ENCODE measurements around the gene ALG12.

Gene ALG12

GRCh38 chr22:49886346-49887063 is 31.7 kb downstream of the ALG12 start:
- TF ChIP-seq CTCF (IDR thresholded peaks at IDR 0.05; ENCODE audit: low read depth, low read length) = no peak
- no peak overlapping the region for H3K4me3 ChIP-seq (ENCODE audit: low read depth, low read length)

GRCh38 chr22:49885881-49886280 is 32.4 kb downstream of the ALG12 start:
- no peak overlapping the region for H3K4me3 ChIP-seq (ENCODE audit: low read depth, low read length)
- no peak for TF ChIP-seq CTCF (IDR thresholded peaks at IDR 0.05; ENCODE audit: low read depth, low read length)

- no peak for TF ChIP-seq CTCF (IDR thresholded peaks at IDR 0.05; ENCODE audit: low read depth, low read length)
- no peak overlapping the region for H3K4me3 ChIP-seq (ENCODE audit: low read depth, low read length)
These were observed 33.0 kb downstream of the ALG12 start for GRCh38 chr22:49885281-49885680.

- H3K4me3 ChIP-seq (ENCODE audit: low read depth, low read length) = no peak overlapping the region
- TF ChIP-seq CTCF (IDR thresholded peaks at IDR 0.05; ENCODE audit: low read depth, low read length) = no peak
These were observed 33.6 kb downstream of the ALG12 start for GRCh38 chr22:49884503-49885260.

GRCh38 chr22:49884075-49884474 is 34.2 kb downstream of the ALG12 start:
- TF ChIP-seq CTCF (IDR thresholded peaks at IDR 0.05; ENCODE audit: low read depth, low read length) = no peak
- no peak overlapping the region for H3K4me3 ChIP-seq (ENCODE audit: low read depth, low read length)

GRCh38 chr22:49883294-49883640 is 35.0 kb downstream of the ALG12 start:
- no peak overlapping the region for H3K4me3 ChIP-seq (ENCODE audit: low read depth, low read length)
- no peak for TF ChIP-seq CTCF (IDR thresholded peaks at IDR 0.05; ENCODE audit: low read depth, low read length)

Measured in WI38 (cell line).